ENCODE measurements around the gene MGME1.

DNA sequence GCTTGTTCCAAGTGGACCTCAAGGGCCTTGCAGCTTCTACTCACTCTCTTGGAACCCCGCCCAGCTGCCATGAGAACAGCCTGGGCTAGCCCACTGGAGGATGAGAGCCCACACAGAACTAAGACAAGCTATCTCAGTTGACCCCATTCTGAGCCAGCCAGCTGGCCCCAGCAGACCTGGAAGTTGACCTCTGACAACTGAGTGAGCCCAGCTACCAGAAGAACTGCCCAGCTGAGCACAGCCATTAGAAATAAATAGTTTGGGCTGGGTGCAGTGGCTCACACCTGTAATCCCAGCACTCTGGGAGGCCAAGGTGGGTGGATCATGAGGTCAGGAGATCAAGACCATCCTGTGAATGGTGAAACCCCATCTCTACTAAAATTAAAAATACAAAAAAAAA lies 37.3 kb upstream of the MGME1 start:
- TF ChIP-seq, protein P1, sequence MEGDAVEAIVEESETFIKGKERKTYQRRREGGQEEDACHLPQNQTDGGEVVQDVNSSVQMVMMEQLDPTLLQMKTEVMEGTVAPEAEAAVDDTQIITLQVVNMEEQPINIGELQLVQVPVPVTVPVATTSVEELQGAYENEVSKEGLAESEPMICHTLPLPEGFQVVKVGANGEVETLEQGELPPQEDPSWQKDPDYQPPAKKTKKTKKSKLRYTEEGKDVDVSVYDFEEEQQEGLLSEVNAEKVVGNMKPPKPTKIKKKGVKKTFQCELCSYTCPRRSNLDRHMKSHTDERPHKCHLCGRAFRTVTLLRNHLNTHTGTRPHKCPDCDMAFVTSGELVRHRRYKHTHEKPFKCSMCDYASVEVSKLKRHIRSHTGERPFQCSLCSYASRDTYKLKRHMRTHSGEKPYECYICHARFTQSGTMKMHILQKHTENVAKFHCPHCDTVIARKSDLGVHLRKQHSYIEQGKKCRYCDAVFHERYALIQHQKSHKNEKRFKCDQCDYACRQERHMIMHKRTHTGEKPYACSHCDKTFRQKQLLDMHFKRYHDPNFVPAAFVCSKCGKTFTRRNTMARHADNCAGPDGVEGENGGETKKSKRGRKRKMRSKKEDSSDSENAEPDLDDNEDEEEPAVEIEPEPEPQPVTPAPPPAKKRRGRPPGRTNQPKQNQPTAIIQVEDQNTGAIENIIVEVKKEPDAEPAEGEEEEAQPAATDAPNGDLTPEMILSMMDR (IDR thresholded peaks at IDR 0.05) = no peak
- no peak for TF ChIP-seq POLR2A (IDR thresholded peaks at IDR 0.05)

Data from Peyer's patch (tissue), 4 donors.